A204.1 (cell line): ENCODE measurements around the gene CCT2.
"Not testable (repeated sequence)": the region's sequence is repeated elsewhere in the genome, so short reads cannot be mapped to it uniquely, and the experiment has no call there.

Source experiments
- FAIRE-seq: peaks from 2 replicates; lab custom pipeline; 2012; peaks lifted over from hg19 to GRCh38; lab: Jason Lieb, UNC

CCT2 gene

GRCh38 chr12:69589082-69589481, 3.8 kb downstream of the CCT2 start:
- no peak for FAIRE-seq

GRCh38 chr12:69595689-69596088, 10.4 kb downstream of the CCT2 start:
- FAIRE-seq = no peak

GRCh38 chr12:69598174-69598753, 13.0 kb downstream of the CCT2 start:
- no peak for FAIRE-seq

GRCh38 chr12:69600804-69601203, 15.5 kb downstream of the CCT2 start:
- FAIRE-seq = no peak

GRCh38 chr12:69601962-69602685, 16.9 kb downstream of the CCT2 start:
- FAIRE-seq = no peak

GRCh38 chr12:69602954-69603353, 17.7 kb downstream of the CCT2 start:
- no peak for FAIRE-seq

GRCh38 chr12:69603556-69603955, 18.3 kb downstream of the CCT2 start:
- not testable (repeated sequence) for FAIRE-seq

- not testable (repeated sequence) for FAIRE-seq
Measured at GRCh38 chr12:69604275-69604674, 19.0 kb downstream of the CCT2 start.

- no peak for FAIRE-seq
Measured at GRCh38 chr12:69608114-69608513, 22.9 kb downstream of the CCT2 start.

GRCh38 chr12:69610126-69610525, 24.9 kb downstream of the CCT2 start:
- no peak for FAIRE-seq

GRCh38 chr12:69610729-69611128, 25.5 kb downstream of the CCT2 start, which contains the start of gene LRRC10:
Gene LRRC10 (minus strand): TSS chr12:69610907. CDS start chr12:69610838, 69 bp downstream.
- FAIRE-seq = no peak

GRCh38 chr12:69613351-69613750, 28.1 kb downstream of the CCT2 start:
- FAIRE-seq = no peak

- FAIRE-seq = no peak
Measured at GRCh38 chr12:69616025-69616424, 30.8 kb downstream of the CCT2 start.

GRCh38 chr12:69619050-69619449, 33.8 kb downstream of the CCT2 start:
- no peak for FAIRE-seq

- no peak for FAIRE-seq
Measured at GRCh38 chr12:69620077-69620476, 34.8 kb downstream of the CCT2 start.

GRCh38 chr12:69620921-69621320, 35.7 kb downstream of the CCT2 start:
- FAIRE-seq = no peak

- FAIRE-seq = no peak
Measured at GRCh38 chr12:69621551-69621950, 36.3 kb downstream of the CCT2 start.

- FAIRE-seq = no peak
Measured at GRCh38 chr12:69623970-69624369, 38.7 kb downstream of the CCT2 start.

- no peak for FAIRE-seq
Measured at GRCh38 chr12:69627501-69627900, 42.2 kb downstream of the CCT2 start.

- no peak for FAIRE-seq
Measured at GRCh38 chr12:69630191-69630590, 44.9 kb downstream of the CCT2 start.

- FAIRE-seq = no peak
Measured at GRCh38 chr12:69633061-69633460, 47.8 kb downstream of the CCT2 start.

- FAIRE-seq = no peak
Measured at GRCh38 chr12:69639400-69640016, 54.2 kb downstream of the CCT2 start.

- FAIRE-seq = no peak
Measured at GRCh38 chr12:69641546-69641945, 56.3 kb downstream of the CCT2 start.

- FAIRE-seq = no peak
Measured at GRCh38 chr12:69642531-69642930, 57.3 kb downstream of the CCT2 start.
